Hepatocyte (in vitro differentiated cells): ENCODE measurements around the gene MUC6. TPM values are rescaled to one million over a fixed set of nuclear protein-coding genes. Genes with fewer than 3 reads are reported as not detected.

Experiments
- DNase-seq: peaks from one replicate; pipeline ENCODE4 v3.0.0-alpha.2; 2016; ENCODE audit warnings: low spot score
- H2AFZ ChIP-seq: fragments of 200-600 bp; sonication (generic); 2 replicates; pipeline ENCODE4 v1.6.0; 2016; ENCODE audit warnings: antibody characterized with exemption, mild to moderate bottlenecking
- H3K27ac ChIP-seq: fragments of 200-600 bp; sonication (generic); 2 replicates; pipeline ENCODE4 v1.5.1; 2016; ENCODE audit warnings: mild to moderate bottlenecking
- H3K27me3 ChIP-seq: fragments of 200-600 bp; sonication (generic); 2 replicates; pipeline ENCODE4 v1.6.1; 2016
- H3K36me3 ChIP-seq: fragments of 200-600 bp; sonication (generic); replicated peaks from 2 replicates; pipeline ENCODE4 v1.5.1; 2016; ENCODE audit warnings: low read depth; ENCODE audit not compliant: insufficient read depth
- H3K4me1 ChIP-seq: fragments of 200-600 bp; sonication (generic); 2 replicates; pipeline ENCODE4 v1.5.1; 2016; ENCODE audit warnings: mild to moderate bottlenecking, moderate library complexity; ENCODE audit not compliant: insufficient read depth
- H3K4me2 ChIP-seq: fragments of 200-600 bp; sonication (generic); 2 replicates; pipeline ENCODE4 v1.6.0; 2016
- H3K4me3 ChIP-seq: fragments of 200-600 bp; sonication (generic); 2 replicates; pipeline ENCODE4 v1.5.1; 2016; ENCODE audit warnings: mild to moderate bottlenecking
- H3K79me2 ChIP-seq: fragments of 200-600 bp; sonication (generic); 2 replicates; pipeline ENCODE4 v1.6.0; 2017; ENCODE audit warnings: mild to moderate bottlenecking
- H3K9me2 ChIP-seq: fragments of 200-600 bp; sonication (generic); replicated peaks from 2 replicates; pipeline ENCODE4 v1.6.0; 2017; ENCODE audit warnings: mild to moderate bottlenecking; ENCODE audit not compliant: insufficient read depth
- H3K9me3 ChIP-seq: fragments of 200-600 bp; sonication (generic); 2 replicates; pipeline ENCODE4 v1.5.1; 2016; ENCODE audit warnings: low read depth, mild to moderate bottlenecking
- H4K20me1 ChIP-seq: fragments of 200-600 bp; sonication (generic); 2 replicates; pipeline ENCODE4 v1.6.0; 2016; ENCODE audit warnings: mild to moderate bottlenecking; ENCODE audit not compliant: insufficient read depth, poor library complexity, severe bottlenecking
- CTCF ChIP-seq: fragments of 200-600 bp; sonication (generic); IDR thresholded peaks from 2 replicates; pipeline ENCODE4 v1.5.1; 2016; ENCODE audit warnings: antibody characterized with exemption, mild to moderate bottlenecking; ENCODE audit not compliant: poor library complexity
- EZH2 ChIP-seq: fragments of 200-600 bp; sonication (generic); IDR thresholded peaks from 2 replicates; pipeline ENCODE4 v1.6.1; 2016; ENCODE audit warnings: antibody characterized with exemption, mild to moderate bottlenecking, borderline replicate concordance
- EZH2phosphoT487 ChIP-seq: fragments of 200-600 bp; sonication (generic); IDR thresholded peaks from one replicate; pipeline ENCODE4 v1.6.1; 2018; ENCODE audit warnings: antibody characterized with exemption, mild to moderate bottlenecking, low read depth, moderate library complexity; ENCODE audit not compliant: unreplicated experiment, severe bottlenecking
- WGBS: methylation state at CpG from one replicate; pipeline ENCODE4 v1.1.6; 2016; ENCODE audit warnings: low lambda C conversion rate; ENCODE audit errors: missing lambda C conversion rate; 5-methylcytosine and 5-hydroxymethylcytosine counted together
- polyA plus RNA-seq: library from polyadenylated mRNA; unstranded; fragments of >200 nt; fragmentation: Nextera tagmentation; extraction: Ambion mirVana; gene quantifications from 2 replicates; pipeline ENCODE4 v1.2.1, GENCODE V29; 2016
- total RNA-seq: library from RNA; depleted of rRNA; stranded (reverse); fragments of >200 nt; gene quantifications from 2 replicates; pipeline ENCODE4 v1.2.3, GENCODE V29; 2014

The MUC6 gene
- total and polyA plus RNA-seq, 2 experiments from 2014 or later: not detected

- no peak overlapping the region for H3K27ac ChIP-seq
- 91% methylated on average over 13 of the region's 13 CpGs for WGBS
- H3K4me1 ChIP-seq: peaks cover 4% of the 10 kb centered on the region
- H3K79me2 ChIP-seq: no peaks in the 10 kb centered on the region
- no peaks in the 10 kb centered on the region for H3K36me3 ChIP-seq
- H2AFZ ChIP-seq: no peak overlapping the region
- no peak for DNase-seq
- H3K9me2 ChIP-seq: no peaks in the 10 kb centered on the region
- H3K9me3 ChIP-seq: no peaks in the 10 kb centered on the region
- peaks cover 4% of the 10 kb centered on the region for H3K27me3 ChIP-seq
- TF ChIP-seq EZH2phosphoT487 (no peak), EZH2 (no peak), CTCF (no peak)
- no peaks in the 10 kb centered on the region for H4K20me1 ChIP-seq
- H3K4me3 ChIP-seq: no peak overlapping the region
- no peak overlapping the region for H3K4me2 ChIP-seq
Observed at GRCh38 chr11:1049431-1049891, 12.9 kb upstream of the MUC6 start.

GRCh38 chr11:1049071-1049405 is 12.5 kb upstream of the MUC6 start:
- Histone ChIP-seq H3K4me2 (no peak overlapping the region), H3K36me3 (no peaks in the 10 kb centered on the region), H4K20me1 (no peaks in the 10 kb centered on the region), H3K4me1 (no peaks in the 10 kb centered on the region), H3K79me2 (no peaks in the 10 kb centered on the region), H3K27me3 (peaks cover 4% of the 10 kb centered on the region), H3K9me3 (no peaks in the 10 kb centered on the region), H2AFZ (no peak overlapping the region), H3K9me2 (no peaks in the 10 kb centered on the region), H3K27ac (no peak overlapping the region), H3K4me3 (no peak overlapping the region)
- WGBS: 97% methylated on average over 6 of the region's 6 CpGs
- no peak for DNase-seq
- TF ChIP-seq EZH2phosphoT487 (no peak), EZH2 (no peak), CTCF (no peak)

GRCh38 chr11:1048375-1049070 is 12.0 kb upstream of the MUC6 start:
- no peaks in the 10 kb centered on the region for H3K9me3 ChIP-seq
- H4K20me1 ChIP-seq: no peaks in the 10 kb centered on the region
- TF ChIP-seq EZH2phosphoT487: no peak
- TF ChIP-seq CTCF: no peak
- no peak for TF ChIP-seq EZH2
- H3K27me3 ChIP-seq: peaks cover 4% of the 10 kb centered on the region
- no peaks in the 10 kb centered on the region for H3K9me2 ChIP-seq
- no peak overlapping the region for H3K4me2 ChIP-seq
- no peaks in the 10 kb centered on the region for H3K79me2 ChIP-seq
- H3K36me3 ChIP-seq: no peaks in the 10 kb centered on the region
- H3K27ac ChIP-seq: no peak overlapping the region
- no peak for DNase-seq
- 81% methylated on average over 25 of the region's 25 CpGs for WGBS
- H3K4me1 ChIP-seq: no peaks in the 10 kb centered on the region
- H2AFZ ChIP-seq: no peak overlapping the region
- H3K4me3 ChIP-seq: no peak overlapping the region
